Measurements from ENCODE around the gene FYN.

The FYN gene

GRCh38 chr6:111803371-111803770, 69.9 kb downstream of the FYN start:
- DNase-seq (no peak), ATAC-seq (ENCODE audit: insufficient read depth, low read depth) (peak; percentile 47; the same call in 2 of the 3 replicates)
- no peak overlapping the region for H3K4me2 ChIP-seq (ENCODE audit: insufficient read depth, low read length)
- H3K9ac ChIP-seq (ENCODE audit: low read depth, low read length), result no peak overlapping the region
- H2AFZ ChIP-seq (ENCODE audit: low read depth, low read length), result no peak overlapping the region
- no peaks in the 10 kb centered on the region for H3K36me3 ChIP-seq (ENCODE audit: insufficient read depth, low read length)
- peaks cover 7% of the 10 kb centered on the region; the same call in 1 of the 2 replicates for H4K20me1 ChIP-seq (ENCODE audit: insufficient read depth, low read length)
- no peaks in the 10 kb centered on the region for H3K4me1 ChIP-seq (ENCODE audit: insufficient read depth, low read length)
- no peak overlapping the region for H3K27ac ChIP-seq (ENCODE audit: low read length)
- no peaks in the 10 kb centered on the region for H3K9me3 ChIP-seq (ENCODE audit: insufficient read depth, low read length, severe bottlenecking)
- no peak for TF ChIP-seq CTCF (IDR thresholded peaks at IDR 0.05; ENCODE audit: borderline replicate concordance, extremely low read depth, low read length, poor library complexity, severe bottlenecking)
- no peak for TF ChIP-seq EZH2 (IDR thresholded peaks at IDR 0.05; ENCODE audit: borderline replicate concordance, low read depth, low read length, severe bottlenecking)
- no peaks in the 10 kb centered on the region for H3K27me3 ChIP-seq (ENCODE audit: insufficient read depth, low read length, poor library complexity)
- peaks cover 29% of the 10 kb centered on the region for H3K79me2 ChIP-seq (ENCODE audit: insufficient read depth, low read length)
- H3K4me3 ChIP-seq (ENCODE audit: low read depth in 1 of 2, low read length in 2 of 2), result no peak overlapping the region

GRCh38 chr6:111802720-111803330, 70.4 kb downstream of the FYN start:
- peaks cover 3% of the 10 kb centered on the region; the same call in 1 of the 2 replicates for H4K20me1 ChIP-seq (ENCODE audit: insufficient read depth, low read length)
- no peak overlapping the region for H3K4me2 ChIP-seq (ENCODE audit: insufficient read depth, low read length)
- H3K27ac ChIP-seq (ENCODE audit: low read length), result no peak overlapping the region
- H3K4me3 ChIP-seq (ENCODE audit: low read depth in 1 of 2, low read length in 2 of 2), result no peak overlapping the region
- no peaks in the 10 kb centered on the region for H3K9me3 ChIP-seq (ENCODE audit: insufficient read depth, low read length, severe bottlenecking)
- ATAC-seq (ENCODE audit: insufficient read depth, low read depth), result no peak
- no peak overlapping the region for H2AFZ ChIP-seq (ENCODE audit: low read depth, low read length)
- no peak for DNase-seq
- H3K36me3 ChIP-seq (ENCODE audit: insufficient read depth, low read length), result no peaks in the 10 kb centered on the region
- H3K79me2 ChIP-seq (ENCODE audit: insufficient read depth, low read length), result peaks cover 25% of the 10 kb centered on the region
- H3K9ac ChIP-seq (ENCODE audit: low read depth, low read length), result no peak overlapping the region
- TF ChIP-seq CTCF (IDR thresholded peaks at IDR 0.05; ENCODE audit: borderline replicate concordance, extremely low read depth, low read length, poor library complexity, severe bottlenecking) (no peak), EZH2 (IDR thresholded peaks at IDR 0.05; ENCODE audit: borderline replicate concordance, low read depth, low read length, severe bottlenecking) (no peak)
- no peaks in the 10 kb centered on the region for H3K27me3 ChIP-seq (ENCODE audit: insufficient read depth, low read length, poor library complexity)
- H3K4me1 ChIP-seq (ENCODE audit: insufficient read depth, low read length), result no peaks in the 10 kb centered on the region

- DNase-seq (no peak), ATAC-seq (ENCODE audit: insufficient read depth, low read depth) (no peak)
- H2AFZ ChIP-seq (ENCODE audit: low read depth, low read length), result no peak overlapping the region
- H3K36me3 ChIP-seq (ENCODE audit: insufficient read depth, low read length), result no peaks in the 10 kb centered on the region
- no peak overlapping the region for H3K27ac ChIP-seq (ENCODE audit: low read length)
- TF ChIP-seq EZH2 (IDR thresholded peaks at IDR 0.05; ENCODE audit: borderline replicate concordance, low read depth, low read length, severe bottlenecking), result no peak
- TF ChIP-seq CTCF (IDR thresholded peaks at IDR 0.05; ENCODE audit: borderline replicate concordance, extremely low read depth, low read length, poor library complexity, severe bottlenecking), result no peak
- peaks cover 3% of the 10 kb centered on the region; the same call in 1 of the 2 replicates for H4K20me1 ChIP-seq (ENCODE audit: insufficient read depth, low read length)
- no peak overlapping the region for H3K4me3 ChIP-seq (ENCODE audit: low read depth in 1 of 2, low read length in 2 of 2)
- no peaks in the 10 kb centered on the region for H3K4me1 ChIP-seq (ENCODE audit: insufficient read depth, low read length)
- H3K4me2 ChIP-seq (ENCODE audit: insufficient read depth, low read length), result no peak overlapping the region
- no peak overlapping the region for H3K9ac ChIP-seq (ENCODE audit: low read depth, low read length)
- no peaks in the 10 kb centered on the region for H3K27me3 ChIP-seq (ENCODE audit: insufficient read depth, low read length, poor library complexity)
- peaks cover 26% of the 10 kb centered on the region for H3K79me2 ChIP-seq (ENCODE audit: insufficient read depth, low read length)
- no peaks in the 10 kb centered on the region for H3K9me3 ChIP-seq (ENCODE audit: insufficient read depth, low read length, severe bottlenecking)
These were observed 71.2 kb downstream of the FYN start for GRCh38 chr6:111802015-111802414.
